T-cell (primary cell): ENCODE results near the gene PYCR2. TPM values are rescaled to one million over a fixed set of nuclear protein-coding genes. Genes with fewer than 3 reads are reported as not detected.
"Not testable (repeated sequence)": the region's sequence is repeated elsewhere in the genome, so short reads cannot be mapped to it uniquely, and the experiment has no call there.

Experiments
- ATAC-seq, 4 experiments: fragments of 200-7000 bp in 3 of 4; fragments of 150-1000 bp in 1 of 4; cut with Tn5 transposase; replicated peaks in 1 of 4; 1 replicate in 3 of 4; 2 replicates in 1 of 4; pipeline ENCODE4 v1.10.0; 2021; ENCODE audit warnings: moderate library complexity in 3 of 4, mild to moderate bottlenecking in 2 of 4, moderate number of reproducible peaks in 1 of 4
- CTCF ChIA-PET, 2 donors: fragments of 300-600 bp; sonication (Branson Sonifier 250); formaldehyde crosslinking; loops; one replicate each; lab custom pipeline; 2022; ENCODE audit warnings: antibody characterized with exemption in 2 of 2; lab: Charles Lee
- POLR2A ChIA-PET, 2 donors: fragments of 300-600 bp; sonication (Branson Sonifier 250); formaldehyde crosslinking; loops; one replicate each; lab custom pipeline; 2022; ENCODE audit warnings: antibody characterized with exemption in 2 of 2; lab: Charles Lee
- DNase-seq, 35 experiments: peaks; one replicate each; pipeline versions ENCODE4 v3.0.0 to v3.0.0-alpha.2; 2013 to 2023
- H3K27ac ChIP-seq: one replicate; pipeline ENCODE4 v1.5.1; 2013; ENCODE audit warnings: low read length
- H3K27me3 ChIP-seq, 2 experiments: replicated peaks in 1 of 2; 1 replicate in 1 of 2; 2 replicates in 1 of 2; pipeline versions ENCODE4 v1.6.1 to v1.7.0; 2013; ENCODE audit warnings: low read length in 1 of 2, mixed read lengths in 1 of 2; ENCODE audit not compliant: control insufficient read depth in 2 of 2, insufficient read depth in 2 of 2; ENCODE audit errors: extremely low read depth in 1 of 2
- H3K36me3 ChIP-seq, 2 donors: 1 replicate in 1 of 2; 2 replicates in 1 of 2; pipeline versions ENCODE4 v1.6.1 to v1.7.0; 2013; ENCODE audit warnings: low read length in 1 of 2; ENCODE audit not compliant: control insufficient read depth in 2 of 2, insufficient read depth in 1 of 2; ENCODE audit errors: extremely low read depth in 1 of 2
- H3K4me1 ChIP-seq, 2 experiments: 1 replicate in 1 of 2; 2 replicates in 1 of 2; pipeline versions ENCODE4 v1.6.1 to v1.7.0; 2013; ENCODE audit warnings: low read length in 2 of 2, mixed read lengths in 1 of 2; ENCODE audit not compliant: insufficient read depth in 2 of 2, control insufficient read depth in 1 of 2; ENCODE audit errors: extremely low read depth in 1 of 2
- H3K4me3 ChIP-seq, 2 donors: 1 replicate in 1 of 2; 2 replicates in 1 of 2; pipeline versions ENCODE4 v1.5.1 to v1.7.0; 2013; ENCODE audit warnings: mild to moderate bottlenecking in 2 of 2, low read length in 1 of 2, moderate library complexity in 1 of 2; ENCODE audit not compliant: control insufficient read depth in 1 of 2; ENCODE audit errors: extremely low read depth in 1 of 2
- H3K9me3 ChIP-seq: 2 replicates; pipeline ENCODE4 v1.7.0; 2013
- H3K27ac Mint-ChIP-seq, 2 donors: one replicate each; pipeline ENCODE4 v1.8.0; 2020 to 2021; ENCODE audit warnings: mild to moderate bottlenecking in 2 of 2, mixed read lengths in 2 of 2
- H3K27me3 Mint-ChIP-seq, 2 donors: one replicate each; pipeline ENCODE4 v1.8.0; 2021 to 2022; ENCODE audit warnings: mixed read lengths in 2 of 2
- H3K36me3 Mint-ChIP-seq: one replicate; pipeline ENCODE4 v1.8.0; 2021; ENCODE audit warnings: mixed read lengths
- H3K4me1 Mint-ChIP-seq, 3 donors: one replicate each; pipeline ENCODE4 v1.8.0; 2020 to 2022; ENCODE audit warnings: mixed read lengths in 3 of 3, mild to moderate bottlenecking in 1 of 3
- H3K4me3 Mint-ChIP-seq, 3 donors: one replicate each; pipeline ENCODE4 v1.8.0; 2020 to 2022; ENCODE audit warnings: mild to moderate bottlenecking in 3 of 3, mixed read lengths in 3 of 3, moderate library complexity in 3 of 3
- H3K9me3 Mint-ChIP-seq, 3 donors: one replicate each; pipeline ENCODE4 v1.8.0; 2020 to 2022; ENCODE audit warnings: mixed read lengths in 3 of 3
- WGBS: methylation state at CpG from one replicate; pipeline ENCODE4 v1.1.5; 2013; ENCODE audit warnings: missing lambda C conversion rate; ENCODE audit not compliant: insufficient coverage; 5-methylcytosine and 5-hydroxymethylcytosine counted together
- total RNA-seq, 35 experiments: library from RNA in 6 of 35; stranded (reverse) in 6 of 35; fragments of 120-200 nt in 1 of 35; gene quantifications; one replicate each; pipeline versions ENCODE4 v1.2.1 to v1.2.4 and lab custom pipeline; 2013 to 2026

PYCR2 gene
- total RNA-seq, 5 donors from 2014 or later (not counting 1 experiment from before 2014, with no cell fraction given): 54.4 to 138 (median 126) TPM

GRCh38 chr1:225936523-225936922, 12.5 kb upstream of the PYCR2 start:
- H3K36me3 ChIP-seq: no peaks in the 10 kb centered on the region

GRCh38 chr1:225936086-225936485, 12.0 kb upstream of the PYCR2 start:
- not testable (repeated sequence) for H3K4me1 Mint-ChIP-seq

More at GRCh38 chr1:225936523-225936922, 12.5 kb upstream of the PYCR2 start:
- no peaks in the 10 kb centered on the region for H3K9me3 Mint-ChIP-seq
- Histone ChIP-seq H3K27ac (no peak overlapping the region), H3K4me1 (no peaks in the 10 kb centered on the region), H3K4me3 (no peak overlapping the region), H3K9me3 (no peaks in the 10 kb centered on the region), H3K27me3 (peaks cover 0 to 6% of the 10 kb centered on the region in 2 experiments)
- H3K4me1 Mint-ChIP-seq: peaks cover 0 to 4% (median 0%) of the 10 kb centered on the region in 3 donors
- ATAC-seq (no peak), DNase-seq (no peak)
- CTCF ChIA-PET: interaction anchor here in 1 of 2 donors (0.5 kb wide), 1 partner anchor 190 kb away, joined by 4 read pairs; no protein-coding TSS in a partner anchor
- H3K27ac Mint-ChIP-seq: no peak overlapping the region
- no peaks in the 10 kb centered on the region for H3K36me3 Mint-ChIP-seq
- 74% methylated on average over 3 of the region's 3 CpGs for WGBS
- POLR2A ChIA-PET: interaction anchor here in 1 of 2 donors (0.6 to 0.7 kb wide), 3 partner anchors 79 to 429 kb away, joined by 3 to 4 read pairs (median 3); no protein-coding TSS in a partner anchor
- H3K4me3 Mint-ChIP-seq: no peak overlapping the region
- H3K27me3 Mint-ChIP-seq: peaks cover 0 to 3% of the 10 kb centered on the region in 2 donors

GRCh38 chr1:225934711-225935110, 10.7 kb upstream of the PYCR2 start:
- Histone ChIP-seq H3K9me3 (no peaks in the 10 kb centered on the region), H3K27ac (no peak overlapping the region), H3K4me1 (no peaks in the 10 kb centered on the region), H3K27me3 (peaks cover 0 to 2% of the 10 kb centered on the region in 2 experiments), H3K4me3 (no peak overlapping the region), H3K36me3 (no peaks in the 10 kb centered on the region)
- ChIA-PET POLR2A (no interaction called here), CTCF (interaction anchor here in 1 of 2 donors (0.7 kb wide), 1 partner anchor 11 kb away, joined by 3 read pairs; the partner anchor contains the start of gene PYCR2)
- H3K27me3 Mint-ChIP-seq: peaks cover 0 to 3% of the 10 kb centered on the region in 2 donors
- H3K9me3 Mint-ChIP-seq: no peaks in the 10 kb centered on the region
- no peaks in the 10 kb centered on the region for H3K36me3 Mint-ChIP-seq
- H3K4me3 Mint-ChIP-seq: no peak overlapping the region
- H3K27ac Mint-ChIP-seq: no peak overlapping the region
- peaks cover 0 to 2% (median 0%) of the 10 kb centered on the region in 3 donors for H3K4me1 Mint-ChIP-seq
- no CpG with 5 or more reads among the region's 5 CpGs for WGBS
- DNase-seq: no peak
- no peak for ATAC-seq

More at GRCh38 chr1:225936086-225936485, 12.0 kb upstream of the PYCR2 start:
- H3K36me3 ChIP-seq, H3K27ac Mint-ChIP-seq, H3K27me3 ChIP-seq, H3K27me3 Mint-ChIP-seq, H3K9me3 ChIP-seq, DNase-seq, H3K4me3 ChIP-seq, H3K27ac ChIP-seq, H3K9me3 Mint-ChIP-seq, CTCF ChIA-PET, H3K4me1 ChIP-seq, H3K36me3 Mint-ChIP-seq, H3K4me3 Mint-ChIP-seq, ATAC-seq: not testable (repeated sequence)
- POLR2A ChIA-PET: interaction anchor here in 1 of 2 donors (0.7 kb wide), 2 partner anchors 78 to 305 kb away, joined by 3 to 4 read pairs; no protein-coding TSS in a partner anchor
- WGBS: 88% methylated on average over 7 of the region's 8 CpGs

- H3K27ac ChIP-seq: no peak overlapping the region
- CTCF ChIA-PET: interaction anchor here in 1 of 2 donors (0.6 kb wide), 1 partner anchor 155 kb away, joined by 3 read pairs; the partner anchor contains the start of gene SRP9
- Mint-ChIP-seq H3K27ac (no peak overlapping the region), H3K36me3 (no peaks in the 10 kb centered on the region), H3K27me3 (peaks cover 0 to 2% of the 10 kb centered on the region in 2 donors), H3K4me1 (peaks cover 13 to 15% (median 14%) of the 10 kb centered on the region in 3 donors), H3K4me3 (no peak overlapping the region), H3K9me3 (no peaks in the 10 kb centered on the region)
- no CpG with 5 or more reads among the region's 2 CpGs for WGBS
- no peaks in the 10 kb centered on the region for H3K9me3 ChIP-seq
- no peak for DNase-seq
- H3K27me3 ChIP-seq: no peaks in the 10 kb centered on the region
- POLR2A ChIA-PET: interaction anchor here in 1 of 2 donors (0.5 to 0.6 kb wide), 2 partner anchors 583 to 916 kb away, joined by 3 to 4 read pairs; no protein-coding TSS in a partner anchor
- no peaks in the 10 kb centered on the region for H3K36me3 ChIP-seq
- peaks cover 10 to 13% of the 10 kb centered on the region in 2 experiments for H3K4me1 ChIP-seq
- no peak for ATAC-seq
- no peak overlapping the region for H3K4me3 ChIP-seq
Observed at GRCh38 chr1:225933072-225933471, 9.0 kb upstream of the PYCR2 start.

GRCh38 chr1:225931270-225932136, 7.5 kb upstream of the PYCR2 start:
- WGBS: 71% methylated on average over 1 of the region's 5 CpGs

GRCh38 chr1:225930566-225930965, 6.5 kb upstream of the PYCR2 start:
- H3K9me3 Mint-ChIP-seq: no peaks in the 10 kb centered on the region
- Histone ChIP-seq H3K4me1 (peaks cover 20 to 23% of the 10 kb centered on the region in 2 experiments), H3K4me3 (no peak overlapping the region), H3K27me3 (no peaks in the 10 kb centered on the region), H3K36me3 (no peaks in the 10 kb centered on the region), H3K9me3 (no peaks in the 10 kb centered on the region), H3K27ac (no peak overlapping the region)
- WGBS: no CpG with 5 or more reads among the region's 2 CpGs
- peak overlapping the region; percentile 61 to 80 for H3K27ac Mint-ChIP-seq
- ChIA-PET POLR2A (no interaction called here), CTCF (no interaction called here)
- ATAC-seq (no peak), DNase-seq (no peak)
- peaks cover 24 to 26% (median 25%) of the 10 kb centered on the region in 3 donors for H3K4me1 Mint-ChIP-seq
- H3K36me3 Mint-ChIP-seq: no peaks in the 10 kb centered on the region
- no peak overlapping the region for H3K4me3 Mint-ChIP-seq
- H3K27me3 Mint-ChIP-seq: no peaks in the 10 kb centered on the region

More at GRCh38 chr1:225931270-225932136, 7.5 kb upstream of the PYCR2 start:
- no peaks in the 10 kb centered on the region for H3K9me3 ChIP-seq
- no peak overlapping the region for H3K4me3 ChIP-seq
- ChIA-PET CTCF (interaction anchor here in 1 of 2 donors (0.6 kb wide), 1 partner anchor 94 kb away, joined by 3 read pairs; no protein-coding TSS in a partner anchor), POLR2A (interaction anchor here (0.6 to 0.7 kb wide), 4 partner anchors 9 to 643 kb away, joined by 3 to 4 read pairs (median 4); no protein-coding TSS in a partner anchor)
- no peaks in the 10 kb centered on the region for H3K27me3 Mint-ChIP-seq
- no peak overlapping the region for H3K4me3 Mint-ChIP-seq
- H3K36me3 ChIP-seq: no peaks in the 10 kb centered on the region
- DNase-seq (no peak), ATAC-seq (no peak)
- H3K27ac ChIP-seq: no peak overlapping the region
- H3K4me1 Mint-ChIP-seq: peaks cover 20 to 23% (median 22%) of the 10 kb centered on the region in 3 donors
- H3K27ac Mint-ChIP-seq: peak overlapping the region in 1 of 2 donors; percentile 80
- no peaks in the 10 kb centered on the region for H3K9me3 Mint-ChIP-seq
- H3K36me3 Mint-ChIP-seq: no peaks in the 10 kb centered on the region
- H3K4me1 ChIP-seq: peaks cover 20 to 23% of the 10 kb centered on the region in 2 experiments
- no peaks in the 10 kb centered on the region for H3K27me3 ChIP-seq
